ENCODE results near the gene SNX18. TPM values are rescaled to one million over a fixed set of nuclear protein-coding genes. Genes with fewer than 3 reads are reported as not detected.
A peak's percentile ranks its signal among the peaks of the same experiment; 100 is the strongest.

SNX18 gene
- 25.0 and 28.0 TPM in 2 replicates for total RNA-seq (2022)
- Bru-seq, nascent RNA = percentile 82 among the genes with signal in this experiment
- percentile 88 among the genes with signal in this experiment for BruChase-seq, experiment 1, labeled RNA remaining after a 2-hour chase
- percentile 76 among the genes with signal in this experiment for BruChase-seq, experiment 2, labeled RNA remaining after a 6-hour chase
- long read RNA-seq, full-length matches to known transcripts = 7 of 19 reads
- long read RNA-seq, partial matches to known transcripts = 0 of 19 reads
- long read RNA-seq, other reads (novel, unspliced or antisense) = 12 of 19 reads

- peak within 1 kb of the TSS; percentile 68 for H3K4me3 Mint-ChIP-seq (ENCODE audit: unreplicated experiment)
These were observed at the start of gene SNX18 for GRCh38 chr5:54517512-54518145. TSS of gene SNX18 (plus strand) at chr5:54517759. CDS start at chr5:54517953, 194 bp downstream.

GRCh38 chr5:54469622-54470021 is 47.9 kb upstream of the SNX18 start:
- Mint-ChIP-seq H3K4me1 (ENCODE audit: low read depth, unreplicated experiment) (peaks cover 30% of the 10 kb centered on the region), H3K9me3 (ENCODE audit: unreplicated experiment) (peaks cover 9% of the 10 kb centered on the region), H3K27me3 (ENCODE audit: insufficient read depth, unreplicated experiment) (no peaks in the 10 kb centered on the region), H3K27ac (ENCODE audit: unreplicated experiment) (no peak overlapping the region), H3K36me3 (ENCODE audit: insufficient read depth, unreplicated experiment) (no peaks in the 10 kb centered on the region), H3K4me3 (ENCODE audit: unreplicated experiment) (no peak overlapping the region)
- Histone ChIP-seq H3K36me3 (ENCODE audit: control insufficient read depth, insufficient read depth, low read length) (no peaks in the 10 kb centered on the region), H3K9me3 (peaks cover 5% of the 10 kb centered on the region; the same call in 1 of the 2 replicates), H3K4me3 (ENCODE audit: low read depth, low read length) (no peak overlapping the region), H3K4me1 (no peaks in the 10 kb centered on the region), H3K27me3 (replicated peaks; ENCODE audit: control insufficient read depth, insufficient read depth, low read length) (no peaks in the 10 kb centered on the region)
- no TSS peak for BruUV-seq (replicated peaks)
- ChIA-PET CTCF (no interaction called here), POLR2A (no interaction called here)
- DNase-seq = no peak
- intact Hi-C loops (cut with micrococcal nuclease; ENCODE audit: unreplicated experiment) = no loop called here
- no peak for TF ChIP-seq CTCF (IDR thresholded peaks at IDR 0.05; ENCODE audit: insufficient read depth in 1 of 2, low read depth in 1 of 2, low read length in 1 of 2, severe bottlenecking in 1 of 2, unreplicated experiment in 1 of 2)

More at GRCh38 chr5:54517512-54518145, at the start of gene SNX18:
- Mint-ChIP-seq H3K4me1 (ENCODE audit: low read depth, unreplicated experiment) (no peaks in the 10 kb centered on the region), H3K36me3 (ENCODE audit: insufficient read depth, unreplicated experiment) (peaks cover 9% of the 10 kb centered on the region), H3K27me3 (ENCODE audit: insufficient read depth, unreplicated experiment) (no peaks in the 10 kb centered on the region), H3K27ac (ENCODE audit: unreplicated experiment) (no peak within 1 kb of the TSS), H3K9me3 (ENCODE audit: unreplicated experiment) (no peaks in the 10 kb centered on the region)
- ChIA-PET CTCF (interaction anchor here (0.6 to 4.2 kb wide), 8 partner anchors 106 to 349 kb away, joined by 3 to 48 read pairs (median 5); no protein-coding TSS in a partner anchor), POLR2A (interaction anchor here (1.2 kb wide), 1 partner anchor 207 kb away, joined by 12 read pairs; the partner anchor contains the start of gene ARL15)
- TF ChIP-seq CTCF (IDR thresholded peaks at IDR 0.05; ENCODE audit: insufficient read depth in 1 of 2, low read depth in 1 of 2, low read length in 1 of 2, severe bottlenecking in 1 of 2, unreplicated experiment in 1 of 2) = peak; percentile 93 to 97
- Histone ChIP-seq H3K4me3 (ENCODE audit: low read depth, low read length) (peak within 1 kb of the TSS; percentile 95), H3K9me3 (no peaks in the 10 kb centered on the region), H3K4me1 (peaks cover 25% of the 10 kb centered on the region), H3K27me3 (replicated peaks; ENCODE audit: control insufficient read depth, insufficient read depth, low read length) (no peaks in the 10 kb centered on the region), H3K36me3 (ENCODE audit: control insufficient read depth, insufficient read depth, low read length) (no peaks in the 10 kb centered on the region)
- intact Hi-C loops (cut with micrococcal nuclease; ENCODE audit: unreplicated experiment) = loop anchor here (1.0 to 10.0 kb wide), 8 partner anchors 107 to 637 kb away; no protein-coding TSS in a partner anchor
- BruUV-seq (replicated peaks) = no TSS peak
- peak; percentile 93 to 95 for DNase-seq

GRCh38 chr5:54470128-54470527 is 47.4 kb upstream of the SNX18 start:
- no peak overlapping the region for H3K4me3 ChIP-seq (ENCODE audit: low read depth, low read length)
- no peaks in the 10 kb centered on the region for H3K4me1 ChIP-seq
- CTCF ChIA-PET = no interaction called here
- Mint-ChIP-seq H3K4me1 (ENCODE audit: low read depth, unreplicated experiment) (peaks cover 30% of the 10 kb centered on the region), H3K36me3 (ENCODE audit: insufficient read depth, unreplicated experiment) (no peaks in the 10 kb centered on the region), H3K4me3 (ENCODE audit: unreplicated experiment) (no peak overlapping the region), H3K27ac (ENCODE audit: unreplicated experiment) (no peak overlapping the region), H3K9me3 (ENCODE audit: unreplicated experiment) (peaks cover 9% of the 10 kb centered on the region), H3K27me3 (ENCODE audit: insufficient read depth, unreplicated experiment) (no peaks in the 10 kb centered on the region)
- POLR2A ChIA-PET = no interaction called here
- H3K27me3 ChIP-seq (replicated peaks; ENCODE audit: control insufficient read depth, insufficient read depth, low read length) = no peaks in the 10 kb centered on the region
- no TSS peak for BruUV-seq (replicated peaks)
- intact Hi-C loops (cut with micrococcal nuclease; ENCODE audit: unreplicated experiment) = no loop called here
- DNase-seq = no peak
- peaks cover 5% of the 10 kb centered on the region; the same call in 1 of the 2 replicates for H3K9me3 ChIP-seq
- no peaks in the 10 kb centered on the region for H3K36me3 ChIP-seq (ENCODE audit: control insufficient read depth, insufficient read depth, low read length)
- TF ChIP-seq CTCF (IDR thresholded peaks at IDR 0.05; ENCODE audit: insufficient read depth in 1 of 2, low read depth in 1 of 2, low read length in 1 of 2, severe bottlenecking in 1 of 2, unreplicated experiment in 1 of 2) = no peak
